Breast epithelium (tissue), 3 donors: ENCODE measurements around the gene LPAR1.

Source experiments
- POLR2A ChIP-seq: fragments of 450-650 bp; IDR thresholded peaks from one replicate; pipeline ENCODE4 v1.6.1; 2016; ENCODE audit warnings: antibody characterized with exemption, mild to moderate bottlenecking, moderate library complexity
- POLR2AphosphoS5 ChIP-seq, 3 donors: sonication (generic); formaldehyde crosslinking; IDR thresholded peaks; one replicate each; pipeline ENCODE4 v1.6.1; 2017; ENCODE audit warnings: antibody characterized with exemption in 3 of 3
- TF ChIP-seq, protein P1 (sequence below), 3 donors: fragments of 450-650 bp; IDR thresholded peaks; one replicate each; pipeline ENCODE4 v1.5.1; 2016 to 2017; ENCODE audit warnings: antibody characterized with exemption in 3 of 3, mild to moderate bottlenecking in 3 of 3, moderate library complexity in 3 of 3

DNA sequence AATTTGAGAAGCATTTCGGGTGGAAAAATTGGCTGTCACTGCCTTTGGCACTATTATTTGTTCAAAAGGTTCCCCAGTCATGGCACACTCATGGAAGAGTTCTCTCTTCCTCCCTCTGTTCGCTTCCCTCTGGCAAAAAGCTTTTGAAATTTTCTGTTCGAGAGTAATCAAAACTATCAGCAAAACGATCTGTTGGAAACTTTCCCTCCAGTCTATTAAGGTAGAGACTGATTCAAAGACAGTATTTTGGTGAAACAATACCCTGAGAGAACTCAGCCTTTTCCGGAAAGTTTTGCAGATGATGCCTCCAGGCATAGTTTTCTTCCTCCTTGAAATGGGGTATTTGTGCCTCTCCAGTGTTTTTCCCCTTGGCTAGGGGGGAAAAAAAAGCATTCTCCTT lies 3.6 kb upstream of the LPAR1 start:
- TF ChIP-seq POLR2A: no peak
- TF ChIP-seq, protein P1, sequence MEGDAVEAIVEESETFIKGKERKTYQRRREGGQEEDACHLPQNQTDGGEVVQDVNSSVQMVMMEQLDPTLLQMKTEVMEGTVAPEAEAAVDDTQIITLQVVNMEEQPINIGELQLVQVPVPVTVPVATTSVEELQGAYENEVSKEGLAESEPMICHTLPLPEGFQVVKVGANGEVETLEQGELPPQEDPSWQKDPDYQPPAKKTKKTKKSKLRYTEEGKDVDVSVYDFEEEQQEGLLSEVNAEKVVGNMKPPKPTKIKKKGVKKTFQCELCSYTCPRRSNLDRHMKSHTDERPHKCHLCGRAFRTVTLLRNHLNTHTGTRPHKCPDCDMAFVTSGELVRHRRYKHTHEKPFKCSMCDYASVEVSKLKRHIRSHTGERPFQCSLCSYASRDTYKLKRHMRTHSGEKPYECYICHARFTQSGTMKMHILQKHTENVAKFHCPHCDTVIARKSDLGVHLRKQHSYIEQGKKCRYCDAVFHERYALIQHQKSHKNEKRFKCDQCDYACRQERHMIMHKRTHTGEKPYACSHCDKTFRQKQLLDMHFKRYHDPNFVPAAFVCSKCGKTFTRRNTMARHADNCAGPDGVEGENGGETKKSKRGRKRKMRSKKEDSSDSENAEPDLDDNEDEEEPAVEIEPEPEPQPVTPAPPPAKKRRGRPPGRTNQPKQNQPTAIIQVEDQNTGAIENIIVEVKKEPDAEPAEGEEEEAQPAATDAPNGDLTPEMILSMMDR (IDR thresholded peaks at IDR 0.05): no peak
- no peak for TF ChIP-seq POLR2AphosphoS5 (IDR thresholded peaks at IDR 0.05)
